DND-41 (cell line): ENCODE results near the gene NPNT.

Source experiments
- EZH2 ChIP-seq: IDR thresholded peaks from 3 replicates; pipeline ENCODE4 v1.6.1; 2012; ENCODE audit warnings: borderline replicate concordance, low read depth, mild to moderate bottlenecking, moderate library complexity, low read length, inconsistent platforms; ENCODE audit not compliant: severe bottlenecking
- TF ChIP-seq, protein P1 (sequence below): IDR thresholded peaks from 2 replicates; pipeline ENCODE4 v1.5.1; 2012; ENCODE audit warnings: borderline replicate concordance, low read length, moderate library complexity, mild to moderate bottlenecking; ENCODE audit not compliant: poor library complexity, severe bottlenecking; ENCODE audit errors: extremely low read depth

- TF ChIP-seq, protein P1, sequence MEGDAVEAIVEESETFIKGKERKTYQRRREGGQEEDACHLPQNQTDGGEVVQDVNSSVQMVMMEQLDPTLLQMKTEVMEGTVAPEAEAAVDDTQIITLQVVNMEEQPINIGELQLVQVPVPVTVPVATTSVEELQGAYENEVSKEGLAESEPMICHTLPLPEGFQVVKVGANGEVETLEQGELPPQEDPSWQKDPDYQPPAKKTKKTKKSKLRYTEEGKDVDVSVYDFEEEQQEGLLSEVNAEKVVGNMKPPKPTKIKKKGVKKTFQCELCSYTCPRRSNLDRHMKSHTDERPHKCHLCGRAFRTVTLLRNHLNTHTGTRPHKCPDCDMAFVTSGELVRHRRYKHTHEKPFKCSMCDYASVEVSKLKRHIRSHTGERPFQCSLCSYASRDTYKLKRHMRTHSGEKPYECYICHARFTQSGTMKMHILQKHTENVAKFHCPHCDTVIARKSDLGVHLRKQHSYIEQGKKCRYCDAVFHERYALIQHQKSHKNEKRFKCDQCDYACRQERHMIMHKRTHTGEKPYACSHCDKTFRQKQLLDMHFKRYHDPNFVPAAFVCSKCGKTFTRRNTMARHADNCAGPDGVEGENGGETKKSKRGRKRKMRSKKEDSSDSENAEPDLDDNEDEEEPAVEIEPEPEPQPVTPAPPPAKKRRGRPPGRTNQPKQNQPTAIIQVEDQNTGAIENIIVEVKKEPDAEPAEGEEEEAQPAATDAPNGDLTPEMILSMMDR: no peak
- no peak for TF ChIP-seq EZH2
Measured at GRCh38 chr4:105937759-105938158, 42.5 kb downstream of the NPNT start.
